ENCODE measurements around the gene THSD4. TPM values are rescaled to one million over a fixed set of nuclear protein-coding genes. Genes with fewer than 3 reads are reported as not detected.

THSD4 gene
- total and polyA plus RNA-seq, 7 donors = 1.4 to 7.8 (median 2.2) TPM

- H3K9me3 ChIP-seq = no peaks in the 10 kb centered on the region
- no peak overlapping the region for H3K4me3 ChIP-seq
- intact Hi-C loops (cut with DNase I) = no loop called here
- TF ChIP-seq POLR2AphosphoS5 (IDR thresholded peaks at IDR 0.05) (no peak), EP300 (IDR thresholded peaks at IDR 0.05) (no peak), POLR2A (IDR thresholded peaks at IDR 0.05) (no peak), CTCF (IDR thresholded peaks at IDR 0.05) (no peak)
- DNase-seq = no peak
- peaks cover 0 to 5% (median 0%) of the 10 kb centered on the region in 3 donors for H3K27me3 ChIP-seq
- H3K36me3 ChIP-seq = no peaks in the 10 kb centered on the region
- 91 to 94% methylated on average over 27 of the region's 27 CpGs for WGBS, 2 donors
- no peaks in the 10 kb centered on the region for H3K4me1 ChIP-seq
- no peak overlapping the region for H3K27ac ChIP-seq
These were observed 695.9 kb downstream of the THSD4 start for GRCh38 chr15:71811036-71811736.

- H3K4me1 ChIP-seq = no peaks in the 10 kb centered on the region
- no peaks in the 10 kb centered on the region for H3K36me3 ChIP-seq
- intact Hi-C loops (cut with DNase I) = no loop called here
- DNase-seq = no peak
- H3K4me3 ChIP-seq = no peak overlapping the region
- peaks cover 0 to 5% (median 0%) of the 10 kb centered on the region in 3 donors for H3K27me3 ChIP-seq
- WGBS, 2 donors = 94% methylated on average over 38 of the region's 38 CpGs
- no peak overlapping the region for H3K27ac ChIP-seq
- TF ChIP-seq POLR2A (IDR thresholded peaks at IDR 0.05) = no peak
- no peak for TF ChIP-seq CTCF (IDR thresholded peaks at IDR 0.05)
- TF ChIP-seq EP300 (IDR thresholded peaks at IDR 0.05) = no peak
- no peaks in the 10 kb centered on the region for H3K9me3 ChIP-seq
These were observed 696.8 kb downstream of the THSD4 start for GRCh38 chr15:71811752-71812735.

- WGBS, 2 donors = 93% methylated on average over 16 of the region's 16 CpGs
- H3K36me3 ChIP-seq = no peaks in the 10 kb centered on the region
- no peaks in the 10 kb centered on the region for H3K9me3 ChIP-seq
- H3K27ac ChIP-seq = no peak overlapping the region
- no peaks in the 10 kb centered on the region for H3K4me1 ChIP-seq
- no peaks in the 10 kb centered on the region for H3K27me3 ChIP-seq
- H3K4me3 ChIP-seq = no peak overlapping the region
- no peak for TF ChIP-seq EP300 (IDR thresholded peaks at IDR 0.05)
- TF ChIP-seq POLR2A (IDR thresholded peaks at IDR 0.05) = no peak
- no peak for TF ChIP-seq CTCF (IDR thresholded peaks at IDR 0.05)
- no peak for TF ChIP-seq POLR2AphosphoS5 (IDR thresholded peaks at IDR 0.05)
- DNase-seq = no peak
- intact Hi-C loops (cut with DNase I) = no loop called here
These were observed 697.9 kb downstream of the THSD4 start for GRCh38 chr15:71812966-71813722.

GRCh38 chr15:71813723-71814470, 698.6 kb downstream of the THSD4 start:
- Histone ChIP-seq H3K27ac (no peak overlapping the region), H3K4me1 (no peaks in the 10 kb centered on the region), H3K36me3 (no peaks in the 10 kb centered on the region), H3K9me3 (no peaks in the 10 kb centered on the region), H3K4me3 (no peak overlapping the region), H3K27me3 (no peaks in the 10 kb centered on the region)
- WGBS, 2 donors = 89 to 92% methylated on average over 9 of the region's 9 CpGs
- no peak for TF ChIP-seq POLR2AphosphoS5 (IDR thresholded peaks at IDR 0.05)
- TF ChIP-seq POLR2A (IDR thresholded peaks at IDR 0.05) = no peak
- no peak for TF ChIP-seq EP300 (IDR thresholded peaks at IDR 0.05)
- TF ChIP-seq CTCF (IDR thresholded peaks at IDR 0.05) = no peak
- no peak for DNase-seq
- intact Hi-C loops (cut with DNase I) = no loop called here

Measured in sigmoid colon (tissue), 7 donors.